Measurements from ENCODE around the gene CNGA3. TPM values are rescaled to one million over a fixed set of nuclear protein-coding genes. Genes with fewer than 3 reads are reported as not detected.

Gene CNGA3
- total and polyA plus RNA-seq, 2 of the 8 experiments (the other 6 are each of a cell fraction or from before 2014, with no cell fraction given): 0.02 TPM; not detected in 1

- Histone ChIP-seq H3K4me1 (replicated peaks in 1 of 4; ENCODE audit: control insufficient read depth in 3 of 4, insufficient read depth in 4 of 4, low read length in 3 of 4) (peaks cover 0 to 3% (median 0%) of the 10 kb centered on the region in 4 experiments; a peak in 4 of 7 replicates), H3K79me2 (ENCODE audit: control insufficient read depth in 1 of 2, insufficient read depth in 2 of 2, low read length in 2 of 2) (no peaks in the 10 kb centered on the region), H2BK120ac (replicated peaks; ENCODE audit: low read depth, low read length) (no peak overlapping the region), H4K5ac (ENCODE audit: insufficient read length, low read depth, low read length) (no peak overlapping the region), H3K23me2 (ENCODE audit: low read depth, low read length) (peaks cover 2% of the 10 kb centered on the region; the same call in 1 of the 2 replicates), H3K14ac (ENCODE audit: insufficient read length) (no peak overlapping the region), H3K9me3 (ENCODE audit: insufficient read depth in 2 of 2, low read depth in 1 of 2, low read length in 1 of 2) (no peaks in the 10 kb centered on the region; a peak in 1 of 4 replicates), H3K36me3 (ENCODE audit: control insufficient read depth in 2 of 4, insufficient read depth in 4 of 4, low read length in 3 of 4) (no peaks in the 10 kb centered on the region), H3K23ac (ENCODE audit: insufficient read length) (no peak overlapping the region), H3K27ac (ENCODE audit: low read depth, low read length) (no peak overlapping the region), H2AFZ (ENCODE audit: low read length) (no peak overlapping the region), H3K4me2 (ENCODE audit: insufficient read depth in 1 of 2, low read depth in 2 of 2, low read length in 2 of 2) (no peak overlapping the region), H4K20me1 (replicated peaks in 1 of 2; ENCODE audit: control insufficient read depth in 1 of 2, insufficient read depth in 2 of 2, low read length in 2 of 2) (peaks cover 2% of the 10 kb centered on the region in 2 experiments), H2AK5ac (ENCODE audit: low read depth, low read length) (no peak overlapping the region), H2BK12ac (ENCODE audit: low read depth, low read length) (no peak overlapping the region), H3K18ac (ENCODE audit: extremely low read depth, low read length) (no peak overlapping the region), H3K56ac (replicated peaks; ENCODE audit: insufficient read length, low read depth, low read length) (no peak overlapping the region), H2BK15ac (ENCODE audit: low read length) (no peak overlapping the region), H2BK5ac (ENCODE audit: low read depth, low read length) (no peak overlapping the region), H4K91ac (replicated peaks; ENCODE audit: insufficient read length, low read length) (no peak overlapping the region), H3K9ac (replicated peaks in 1 of 4; ENCODE audit: extremely low read depth in 1 of 4, low read depth in 3 of 4, low read length in 3 of 4) (no peak overlapping the region), H4K8ac (ENCODE audit: extremely low read depth, insufficient read depth, low read length) (no peak overlapping the region), H3K4ac (replicated peaks; ENCODE audit: insufficient read length, low read depth, low read length) (no peak overlapping the region), H3K79me1 (ENCODE audit: low read depth, low read length) (no peaks in the 10 kb centered on the region), H3K4me3 (ENCODE audit: extremely low read depth in 1 of 4, insufficient read depth in 2 of 4, low read depth in 3 of 4, low read length in 4 of 4) (no peak overlapping the region), H3K27me3 (replicated peaks in 1 of 4; ENCODE audit: control insufficient read depth in 3 of 4, extremely low read depth in 1 of 4, insufficient read depth in 3 of 4, low read length in 3 of 4) (peaks cover 13 to 26% (median 23%) of the 10 kb centered on the region in 4 experiments), H2BK20ac (ENCODE audit: low read length) (no peak overlapping the region)
- POLR2A ChIA-PET (ENCODE audit: partially characterized antibody): interaction anchor here (0.7 kb wide), 1 partner anchor 799 kb away, joined by 3 read pairs; no protein-coding TSS in a partner anchor
- no peak for FAIRE-seq
- CTCF ChIA-PET (ENCODE audit: partially characterized antibody): no interaction called here
- WGBS, 2 experiments (ENCODE audit: extremely low coverage in 1 of 2, insufficient coverage in 1 of 2, insufficient read length in 1 of 2, insufficient replicate concordance in 2 of 2, low coverage in 1 of 2, low lambda C conversion rate in 2 of 2, missing lambda C conversion rate in 1 of 2): 93% methylated on average over 2 of the region's 2 CpGs; no CpG with 5 or more reads in 1 of the 2 experiments
- no peak for DNase-seq (ENCODE audit: low read depth in 1 of 2, low spot score in 2 of 2)
- no peak for TF ChIP-seq KDM4A (IDR thresholded peaks at IDR 0.05; ENCODE audit: low read depth, low read length, severe bottlenecking)
- TF ChIP-seq SIN3A (conservative IDR thresholded peaks at IDR 0.05 in 1 of 2, IDR thresholded peaks at IDR 0.05 in 1 of 2; ENCODE audit: low read depth in 1 of 2, low read length in 2 of 2): no peak
- TF ChIP-seq KDM5A (IDR thresholded peaks at IDR 0.05; ENCODE audit: low read length): no peak
- no peak for TF ChIP-seq CHD1 (IDR thresholded peaks at IDR 0.05; ENCODE audit: low read depth, low read length)
Measured at GRCh38 chr2:98341241-98341640, 5.0 kb upstream of the CNGA3 start.
